Suprapubic skin (tissue), 4 donors: Measurements from ENCODE around the gene CISTR.

Experiments used
- POLR2A ChIP-seq, 2 donors: fragments of 450-650 bp; IDR thresholded peaks; one replicate each; pipeline ENCODE4 v1.6.1; 2017; ENCODE audit warnings: antibody characterized with exemption in 2 of 2, mild to moderate bottlenecking in 2 of 2, moderate library complexity in 2 of 2
- POLR2AphosphoS5 ChIP-seq, 3 donors: sonication (generic); formaldehyde crosslinking; IDR thresholded peaks; one replicate each; pipeline ENCODE4 v1.6.1; 2017; ENCODE audit warnings: antibody characterized with exemption in 3 of 3
- TF ChIP-seq, protein P1 (sequence below), 2 donors: fragments of 200-600 bp in 1 of 2; fragments of 450-650 bp in 1 of 2; sonication (generic) in 1 of 2; IDR thresholded peaks; one replicate each; pipeline ENCODE4 v1.5.1; 2016 to 2019; ENCODE audit warnings: antibody characterized with exemption in 2 of 2, mild to moderate bottlenecking in 1 of 2, moderate library complexity in 1 of 2

GRCh38 chr12:53726341-53726740 is 25.4 kb downstream of the CISTR start:
- TF ChIP-seq, protein P1, sequence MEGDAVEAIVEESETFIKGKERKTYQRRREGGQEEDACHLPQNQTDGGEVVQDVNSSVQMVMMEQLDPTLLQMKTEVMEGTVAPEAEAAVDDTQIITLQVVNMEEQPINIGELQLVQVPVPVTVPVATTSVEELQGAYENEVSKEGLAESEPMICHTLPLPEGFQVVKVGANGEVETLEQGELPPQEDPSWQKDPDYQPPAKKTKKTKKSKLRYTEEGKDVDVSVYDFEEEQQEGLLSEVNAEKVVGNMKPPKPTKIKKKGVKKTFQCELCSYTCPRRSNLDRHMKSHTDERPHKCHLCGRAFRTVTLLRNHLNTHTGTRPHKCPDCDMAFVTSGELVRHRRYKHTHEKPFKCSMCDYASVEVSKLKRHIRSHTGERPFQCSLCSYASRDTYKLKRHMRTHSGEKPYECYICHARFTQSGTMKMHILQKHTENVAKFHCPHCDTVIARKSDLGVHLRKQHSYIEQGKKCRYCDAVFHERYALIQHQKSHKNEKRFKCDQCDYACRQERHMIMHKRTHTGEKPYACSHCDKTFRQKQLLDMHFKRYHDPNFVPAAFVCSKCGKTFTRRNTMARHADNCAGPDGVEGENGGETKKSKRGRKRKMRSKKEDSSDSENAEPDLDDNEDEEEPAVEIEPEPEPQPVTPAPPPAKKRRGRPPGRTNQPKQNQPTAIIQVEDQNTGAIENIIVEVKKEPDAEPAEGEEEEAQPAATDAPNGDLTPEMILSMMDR (IDR thresholded peaks at IDR 0.05), result no peak
- TF ChIP-seq POLR2A (IDR thresholded peaks at IDR 0.05) (no peak), POLR2AphosphoS5 (IDR thresholded peaks at IDR 0.05) (no peak)
